Measurements from ENCODE around the gene TRPT1. TPM values are rescaled to one million over a fixed set of nuclear protein-coding genes. Genes with fewer than 3 reads are reported as not detected.

TRPT1 gene
- total RNA-seq, 2 experiments from 2014 or later, result 20.0 to 26.5 TPM

DNA sequence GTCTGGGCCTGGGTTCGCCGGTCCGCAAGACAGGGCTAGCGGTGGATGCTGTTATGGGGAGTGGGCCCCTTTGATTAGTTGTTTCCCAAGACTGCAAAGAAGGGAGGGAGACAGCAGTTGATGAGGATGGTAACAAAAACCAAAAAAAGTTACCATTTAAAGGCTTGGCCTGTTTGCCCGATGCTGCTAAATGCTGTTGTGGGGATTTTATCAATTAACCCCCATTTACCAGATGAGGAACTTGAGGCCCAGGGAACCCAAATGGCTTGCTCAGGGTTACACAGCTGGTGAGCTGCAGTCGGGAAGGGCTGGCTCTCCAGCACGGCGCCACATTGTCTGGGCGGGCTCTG lies 3.4 kb downstream of the TRPT1 start:
- DNase-seq, result no peak
- Mint-ChIP-seq H3K27ac (no peak overlapping the region), H3K36me3 (ENCODE audit: low read depth) (peaks cover 11% of the 10 kb centered on the region), H3K4me3 (no peak overlapping the region), H3K9me3 (no peaks in the 10 kb centered on the region), H3K27me3 (no peaks in the 10 kb centered on the region), H3K4me1 (peaks cover 20% of the 10 kb centered on the region)
- CTCF ChIA-PET, result interaction anchor here (1.1 to 9.2 kb wide), 3 partner anchors 10 to 108 kb away, joined by 5 to 94 read pairs (median 7); partner anchors contain the start of gene FERMT3
- POLR2A ChIA-PET, result interaction anchor here (0.6 kb wide), 1 partner anchor 31 kb away, joined by 3 read pairs; no protein-coding TSS in a partner anchor

DNA sequence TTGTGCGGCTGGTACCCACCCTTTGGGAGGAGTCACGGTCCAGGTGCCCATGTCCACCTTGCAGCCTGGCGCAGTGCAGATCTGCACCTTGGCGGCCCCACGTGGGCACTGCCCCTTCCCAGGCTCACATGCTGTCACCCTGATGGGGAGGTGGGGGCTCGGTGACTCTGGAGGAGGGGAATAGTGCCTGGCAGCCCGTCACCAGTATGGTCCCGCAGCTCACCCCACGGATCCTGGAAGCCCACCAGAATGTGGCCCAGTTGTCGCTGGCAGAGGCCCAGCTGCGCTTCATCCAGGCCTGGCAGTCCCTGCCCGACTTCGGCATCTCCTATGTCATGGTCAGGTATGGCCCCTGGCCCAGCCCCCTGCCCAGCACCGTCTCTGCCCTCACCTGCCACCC lies 5.2 kb downstream of the TRPT1 start:
- DNase-seq, result no peak
- CTCF ChIA-PET, result interaction anchor here (0.6 to 1.1 kb wide), 2 partner anchors 12 to 84 kb away, joined by 3 read pairs; no protein-coding TSS in a partner anchor
- H3K4me3 Mint-ChIP-seq, result no peak overlapping the region
- H3K9me3 Mint-ChIP-seq, result no peaks in the 10 kb centered on the region
- peaks cover 14% of the 10 kb centered on the region for H3K4me1 Mint-ChIP-seq
- POLR2A ChIA-PET, result no interaction called here
- no peaks in the 10 kb centered on the region for H3K27me3 Mint-ChIP-seq
- H3K27ac Mint-ChIP-seq, result no peak overlapping the region
- peaks cover 15% of the 10 kb centered on the region for H3K36me3 Mint-ChIP-seq (ENCODE audit: low read depth)

DNA sequence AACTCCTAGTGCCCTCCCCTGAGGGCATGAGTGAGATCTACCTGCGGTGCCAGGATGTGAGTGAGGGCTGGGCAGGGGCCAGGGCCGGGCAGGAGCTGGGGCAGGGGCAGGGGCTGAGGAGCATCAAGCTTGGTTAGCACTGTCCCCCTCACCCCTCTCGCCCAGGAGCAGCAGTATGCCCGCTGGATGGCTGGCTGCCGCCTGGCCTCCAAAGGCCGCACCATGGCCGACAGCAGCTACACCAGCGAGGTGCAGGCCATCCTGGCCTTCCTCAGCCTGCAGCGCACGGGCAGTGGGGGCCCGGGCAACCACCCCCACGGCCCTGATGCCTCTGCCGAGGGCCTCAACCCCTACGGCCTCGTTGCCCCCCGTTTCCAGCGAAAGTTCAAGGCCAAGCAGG lies 5.7 kb downstream of the TRPT1 start:
- Mint-ChIP-seq H3K4me3 (no peak overlapping the region), H3K27ac (no peak overlapping the region), H3K9me3 (no peaks in the 10 kb centered on the region), H3K4me1 (peaks cover 12% of the 10 kb centered on the region), H3K36me3 (ENCODE audit: low read depth) (peaks cover 16% of the 10 kb centered on the region), H3K27me3 (no peaks in the 10 kb centered on the region)
- ChIA-PET CTCF (interaction anchor here (1.1 to 1.4 kb wide), 2 partner anchors 13 to 84 kb away, joined by 3 to 5 read pairs; no protein-coding TSS in a partner anchor), POLR2A (no interaction called here)
- no peak for DNase-seq

DNA sequence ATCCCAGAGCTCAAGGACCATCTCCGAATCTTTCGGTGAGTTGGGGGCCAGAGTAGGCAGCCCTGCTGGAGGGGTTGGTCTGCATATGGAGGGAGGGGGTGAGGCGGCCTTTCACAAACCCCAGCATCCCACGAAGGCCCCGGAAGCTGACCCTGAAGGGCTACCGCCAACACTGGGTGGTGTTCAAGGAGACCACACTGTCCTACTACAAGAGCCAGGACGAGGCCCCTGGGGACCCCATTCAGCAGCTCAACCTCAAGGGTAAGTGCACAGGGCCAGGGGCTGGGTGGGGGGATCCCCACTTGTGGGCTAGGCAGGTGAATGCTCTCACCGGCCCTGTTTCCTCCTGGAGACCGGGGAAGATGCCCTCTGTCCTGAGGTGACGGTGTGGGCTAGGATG lies 6.2 kb downstream of the TRPT1 start:
- CTCF ChIA-PET, result interaction anchor here (0.9 to 1.6 kb wide), 6 partner anchors 9 to 85 kb away, joined by 3 to 5 read pairs (median 3); partner anchors contain the start of gene DNAJC4
- H3K36me3 Mint-ChIP-seq (ENCODE audit: low read depth), result peaks cover 21% of the 10 kb centered on the region
- peaks cover 11% of the 10 kb centered on the region for H3K4me1 Mint-ChIP-seq
- DNase-seq, result no peak
- H3K27me3 Mint-ChIP-seq, result no peaks in the 10 kb centered on the region
- H3K9me3 Mint-ChIP-seq, result no peaks in the 10 kb centered on the region
- POLR2A ChIA-PET, result no interaction called here
- no peak overlapping the region for H3K4me3 Mint-ChIP-seq
- H3K27ac Mint-ChIP-seq, result no peak overlapping the region

DNA sequence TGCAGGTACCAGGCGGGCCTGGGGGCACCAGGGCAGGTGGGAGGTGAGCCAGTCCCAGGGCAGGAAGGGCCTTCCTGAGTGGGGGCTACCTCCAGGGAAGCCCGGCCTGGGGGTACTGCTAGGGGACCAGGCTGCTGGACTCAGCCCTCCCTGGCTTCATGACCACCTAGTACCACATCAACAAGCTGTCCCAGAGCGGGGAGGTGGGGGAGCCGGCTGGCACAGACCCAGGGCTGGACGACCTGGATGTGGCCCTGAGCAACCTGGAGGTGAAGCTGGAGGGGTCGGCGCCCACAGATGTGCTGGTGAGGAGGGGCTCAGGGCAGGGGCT lies 6.7 kb downstream of the TRPT1 start:
- Mint-ChIP-seq H3K4me3 (no peak overlapping the region), H3K9me3 (no peaks in the 10 kb centered on the region), H3K4me1 (peaks cover 10% of the 10 kb centered on the region), H3K27ac (peak overlapping the region; percentile 64), H3K36me3 (ENCODE audit: low read depth) (peaks cover 25% of the 10 kb centered on the region), H3K27me3 (no peaks in the 10 kb centered on the region)
- DNase-seq, result no peak
- ChIA-PET POLR2A (no interaction called here), CTCF (interaction anchor here (0.9 to 2.8 kb wide), 7 partner anchors 9 to 41 kb away, joined by 3 to 10 read pairs (median 3); partner anchors contain the start of gene DNAJC4)

DNA sequence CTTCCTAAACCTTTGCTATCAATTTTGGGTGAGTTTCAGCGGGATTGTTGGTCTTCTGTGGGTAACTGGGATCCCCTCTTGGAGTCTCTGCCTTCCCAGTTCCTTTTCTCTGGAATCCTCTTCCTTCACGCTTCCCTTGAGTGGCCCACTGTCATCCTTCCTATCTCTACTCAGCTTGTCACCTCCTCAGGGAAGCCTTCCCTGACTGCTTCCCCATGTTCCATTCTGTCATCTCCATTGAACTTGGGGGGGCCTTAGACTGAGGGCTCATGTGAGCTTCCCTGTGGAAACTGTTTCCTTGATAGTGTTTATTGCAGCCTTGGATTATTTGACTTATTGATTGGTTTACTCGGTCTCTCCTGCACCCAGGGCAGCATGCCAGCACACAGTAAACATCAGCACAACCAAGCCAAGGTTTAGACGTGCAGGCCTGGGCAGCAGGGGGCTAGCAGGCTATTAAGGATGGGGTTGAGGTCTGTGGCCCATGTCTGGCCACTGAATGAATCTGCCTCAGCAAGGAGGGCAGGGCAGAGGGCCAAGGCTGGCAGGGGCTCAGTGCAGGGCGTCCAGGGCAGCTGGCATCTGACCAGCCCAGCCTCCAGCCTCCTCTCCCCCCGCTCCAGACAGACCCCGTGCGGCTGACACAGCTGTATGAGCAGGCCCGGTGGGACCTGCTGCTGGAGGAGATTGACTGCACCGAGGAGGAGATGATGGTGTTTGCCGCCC lies 7.2 kb downstream of the TRPT1 start:
- no peak for DNase-seq
- Mint-ChIP-seq H3K4me3 (no peak overlapping the region), H3K9me3 (no peaks in the 10 kb centered on the region), H3K27me3 (no peaks in the 10 kb centered on the region), H3K36me3 (ENCODE audit: low read depth) (peaks cover 26% of the 10 kb centered on the region), H3K27ac (peak overlapping the region; percentile 64), H3K4me1 (peaks cover 9% of the 10 kb centered on the region)
- CTCF ChIA-PET, result interaction anchor here (0.9 to 2.8 kb wide), 9 partner anchors 8 to 86 kb away, joined by 3 to 10 read pairs (median 3); partner anchors contain the start of genes DNAJC4 and ESRRA
- POLR2A ChIA-PET, result no interaction called here

DNA sequence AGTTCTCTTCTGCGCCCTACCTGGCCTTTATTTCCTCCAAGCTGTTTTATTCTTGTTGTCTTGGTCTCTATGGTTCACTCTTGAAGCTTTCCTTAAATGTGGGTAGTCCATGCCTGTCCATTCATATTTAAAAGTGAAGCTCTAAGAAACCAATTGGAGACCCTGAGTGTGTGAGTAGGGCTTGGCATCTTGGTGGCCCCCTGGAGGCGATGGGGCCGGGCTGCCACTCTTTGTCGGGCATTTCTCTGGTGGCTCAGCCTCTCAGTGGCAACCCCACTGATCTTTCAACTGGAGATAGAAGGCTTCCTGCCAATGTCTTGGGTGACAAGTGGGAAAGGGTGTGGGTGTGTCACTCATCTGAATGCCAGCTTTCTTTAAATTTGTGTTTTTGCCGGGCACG lies 9.1 kb downstream of the TRPT1 start:
- Mint-ChIP-seq H3K4me3 (no peak overlapping the region), H3K9me3 (no peaks in the 10 kb centered on the region), H3K27me3 (no peaks in the 10 kb centered on the region), H3K4me1 (peaks cover 16% of the 10 kb centered on the region), H3K36me3 (ENCODE audit: low read depth) (peaks cover 35% of the 10 kb centered on the region), H3K27ac (no peak overlapping the region)
- ChIA-PET POLR2A (interaction anchor here (0.6 kb wide), 2 partner anchors 20 to 88 kb away, joined by 3 to 4 read pairs; partner anchors contain the start of gene ESRRA), CTCF (interaction anchor here (0.9 to 2.8 kb wide), 7 partner anchors 9 to 39 kb away, joined by 3 to 10 read pairs (median 7); partner anchors contain the start of genes NUDT22 and TRPT1)
- no peak for DNase-seq

DNA sequence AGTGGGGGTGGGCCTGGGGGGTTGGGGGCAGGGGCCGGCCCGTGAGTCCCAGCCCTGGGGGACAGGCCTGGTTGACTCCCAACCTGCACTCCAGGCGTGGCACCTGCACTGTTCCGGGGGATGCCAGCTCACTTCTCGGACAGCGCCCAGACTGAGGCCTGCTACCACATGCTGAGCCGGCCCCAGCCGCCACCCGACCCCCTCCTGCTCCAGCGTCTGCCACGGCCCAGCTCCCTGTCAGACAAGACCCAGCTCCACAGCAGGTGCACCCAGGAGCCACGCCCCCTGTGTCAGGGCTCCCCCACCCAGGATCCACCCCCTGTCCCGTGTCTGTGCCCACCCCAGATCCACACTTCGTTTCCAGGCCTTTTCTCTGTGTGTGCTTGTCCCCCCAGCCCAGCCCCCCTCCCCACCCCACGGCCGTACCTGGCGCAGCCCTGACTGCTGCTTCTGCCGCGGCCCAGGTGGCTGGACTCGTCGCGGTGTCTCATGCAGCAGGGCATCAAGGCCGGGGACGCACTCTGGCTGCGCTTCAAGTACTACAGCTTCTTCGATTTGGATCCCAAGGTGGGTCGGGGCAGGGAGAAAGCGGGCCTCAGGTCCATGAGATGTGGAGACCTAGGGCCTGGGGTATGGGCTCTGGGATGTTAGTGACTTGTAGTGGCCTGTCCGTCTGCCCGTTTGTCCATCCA lies 14.7 kb downstream of the TRPT1 start:
- H3K9me3 Mint-ChIP-seq, result no peaks in the 10 kb centered on the region
- ChIA-PET POLR2A (no interaction called here), CTCF (interaction anchor here (0.5 to 10.1 kb wide), 6 partner anchors 8 to 89 kb away, joined by 3 to 94 read pairs (median 4); partner anchors contain the start of genes DNAJC4, NUDT22 and TRPT1)
- H3K4me1 Mint-ChIP-seq, result peaks cover 38% of the 10 kb centered on the region
- H3K4me3 Mint-ChIP-seq, result no peak overlapping the region
- peak overlapping the region; percentile 54 for H3K27ac Mint-ChIP-seq
- no peak for DNase-seq
- peaks cover 55% of the 10 kb centered on the region for H3K36me3 Mint-ChIP-seq (ENCODE audit: low read depth)
- no peaks in the 10 kb centered on the region for H3K27me3 Mint-ChIP-seq

DNA sequence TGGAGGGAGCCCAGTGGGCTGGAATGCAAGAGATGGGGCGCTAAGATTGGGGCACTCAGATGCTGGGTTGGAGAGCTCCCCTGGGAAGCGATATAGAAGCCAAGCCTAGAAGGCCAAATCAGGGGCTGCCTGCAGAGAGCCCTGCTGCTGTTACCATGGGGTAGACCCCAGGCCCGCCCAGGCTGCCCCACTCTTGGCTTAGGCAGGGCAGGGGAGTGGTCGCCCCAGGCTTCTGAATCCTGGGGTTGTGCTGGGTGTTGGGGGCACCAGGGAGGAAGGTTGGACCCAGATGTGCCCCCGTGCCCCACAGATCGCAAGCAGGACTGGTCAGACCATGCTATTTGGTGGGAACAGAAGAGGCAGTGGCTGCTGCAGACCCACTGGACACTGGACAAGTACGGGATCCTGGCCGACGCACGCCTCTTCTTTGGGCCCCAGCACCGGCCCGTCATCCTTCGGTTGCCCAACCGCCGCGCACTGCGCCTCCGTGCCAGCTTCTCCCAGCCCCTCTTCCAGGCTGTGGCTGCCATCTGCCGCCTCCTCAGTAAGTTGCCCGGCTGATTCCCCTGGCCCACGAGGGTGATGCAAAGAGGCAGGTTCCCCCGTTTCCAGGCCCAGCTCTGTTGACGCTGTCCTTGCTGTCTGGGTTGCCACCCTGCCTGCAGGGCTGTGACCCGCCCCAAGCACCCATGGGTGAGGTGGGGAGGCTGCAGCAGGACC lies 15.5 kb downstream of the TRPT1 start:
- no peak for DNase-seq
- Mint-ChIP-seq H3K27ac (no peak overlapping the region), H3K36me3 (ENCODE audit: low read depth) (peaks cover 60% of the 10 kb centered on the region), H3K27me3 (no peaks in the 10 kb centered on the region), H3K9me3 (no peaks in the 10 kb centered on the region), H3K4me1 (peaks cover 47% of the 10 kb centered on the region), H3K4me3 (no peak overlapping the region)
- POLR2A ChIA-PET, result no interaction called here
- CTCF ChIA-PET, result interaction anchor here (0.5 to 10.1 kb wide), 6 partner anchors 9 to 90 kb away, joined by 3 to 94 read pairs (median 4); partner anchors contain the start of genes DNAJC4, NUDT22 and TRPT1

DNA sequence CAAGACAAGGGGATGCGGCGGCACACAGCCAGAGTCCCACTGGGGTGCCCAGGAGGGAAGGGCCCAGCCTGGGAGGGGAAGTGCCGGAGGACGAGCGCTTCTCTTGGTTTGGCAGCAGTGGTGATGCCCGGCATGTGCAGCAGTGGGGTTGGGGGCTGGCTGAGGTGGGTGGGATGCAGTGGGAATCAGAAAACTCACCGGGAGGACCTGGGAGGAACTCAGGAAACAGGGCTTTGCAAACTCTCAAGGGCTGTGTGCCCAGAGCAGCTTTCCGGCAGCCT lies 16.5 kb downstream of the TRPT1 start:
- CTCF ChIA-PET, result interaction anchor here (1.2 to 10.1 kb wide), 3 partner anchors 9 to 17 kb away, joined by 3 to 141 read pairs (median 94); partner anchors contain the start of genes DNAJC4, NUDT22, STIP1 and TRPT1
- DNase-seq, result no peak
- Mint-ChIP-seq H3K27ac (peak overlapping the region; percentile 69), H3K4me3 (no peak overlapping the region), H3K9me3 (no peaks in the 10 kb centered on the region), H3K36me3 (ENCODE audit: low read depth) (peaks cover 54% of the 10 kb centered on the region), H3K27me3 (no peaks in the 10 kb centered on the region), H3K4me1 (peaks cover 47% of the 10 kb centered on the region)
- POLR2A ChIA-PET, result no interaction called here

DNA sequence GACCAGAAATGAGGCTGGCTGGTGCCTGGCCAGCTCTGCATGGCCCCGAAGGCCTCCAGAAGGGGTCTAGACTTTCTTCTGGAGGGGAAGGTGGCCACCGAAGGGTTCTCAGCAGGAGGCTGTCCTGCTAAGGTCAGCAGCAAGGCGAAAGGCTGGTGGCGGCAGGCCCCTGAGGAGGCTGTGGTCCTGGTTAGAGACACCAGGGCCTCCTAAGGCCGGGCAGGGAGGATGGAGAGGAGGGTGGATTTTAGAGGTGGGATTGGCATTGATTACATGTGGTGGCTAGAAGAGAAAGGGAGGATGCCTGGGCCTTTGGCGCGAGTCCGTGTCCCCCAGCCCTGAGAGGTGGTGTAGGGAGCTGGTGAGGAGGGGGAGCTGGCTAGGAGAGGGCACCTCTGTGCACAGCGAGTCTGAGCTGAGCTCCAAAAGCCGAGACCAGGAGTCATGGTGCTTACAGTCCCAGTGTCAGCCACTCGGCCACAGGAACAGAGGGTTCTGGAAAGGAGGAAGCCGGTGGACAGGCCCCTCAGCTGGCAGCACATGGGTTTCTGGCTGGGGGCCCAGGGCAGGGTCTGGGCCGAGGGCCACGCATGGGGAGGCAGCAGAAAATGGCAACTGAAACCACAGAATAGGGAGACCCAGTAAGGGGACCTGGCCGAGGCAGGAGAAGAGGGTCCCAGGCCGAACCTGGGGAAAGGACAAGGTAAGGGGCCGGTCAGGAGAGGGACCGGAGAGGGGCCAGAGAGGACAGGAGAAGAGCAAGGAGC lies 17.0 kb downstream of the TRPT1 start:
- H3K36me3 Mint-ChIP-seq (ENCODE audit: low read depth), result peaks cover 58% of the 10 kb centered on the region
- CTCF ChIA-PET, result interaction anchor here (1.2 to 10.1 kb wide), 5 partner anchors 9 to 42 kb away, joined by 3 to 141 read pairs (median 12); partner anchors contain the start of genes DNAJC4, NUDT22, PLCB3 and STIP1
- no peaks in the 10 kb centered on the region for H3K9me3 Mint-ChIP-seq
- no peaks in the 10 kb centered on the region for H3K27me3 Mint-ChIP-seq
- H3K4me3 Mint-ChIP-seq, result peak overlapping the region; percentile 58
- H3K4me1 Mint-ChIP-seq, result peaks cover 53% of the 10 kb centered on the region
- peak overlapping the region; percentile 69 for H3K27ac Mint-ChIP-seq
- no peak for DNase-seq
- POLR2A ChIA-PET, result no interaction called here
